Upper lobe of left lung (tissue), 4 donors: ENCODE data around the gene SERPINB13.
"Not testable (repeated sequence)": the region's sequence is repeated elsewhere in the genome, so short reads cannot be mapped to it uniquely, and the experiment has no call there.

ENCODE experiments used
- EP300 ChIP-seq, 4 donors: sonication (generic); formaldehyde crosslinking; IDR thresholded peaks; one replicate each; pipeline ENCODE4 v1.5.1; 2017; ENCODE audit warnings: antibody characterized with exemption in 4 of 4, control low read depth in 2 of 4
- TF ChIP-seq, protein P1 (sequence below), 6 experiments: fragments of 450-650 bp in 4 of 6; fragments of 200-600 bp in 2 of 6; sonication (generic) in 2 of 6; IDR thresholded peaks; one replicate each; pipeline ENCODE4 v1.5.1; 2016 to 2019; ENCODE audit warnings: antibody characterized with exemption in 6 of 6

DNA sequence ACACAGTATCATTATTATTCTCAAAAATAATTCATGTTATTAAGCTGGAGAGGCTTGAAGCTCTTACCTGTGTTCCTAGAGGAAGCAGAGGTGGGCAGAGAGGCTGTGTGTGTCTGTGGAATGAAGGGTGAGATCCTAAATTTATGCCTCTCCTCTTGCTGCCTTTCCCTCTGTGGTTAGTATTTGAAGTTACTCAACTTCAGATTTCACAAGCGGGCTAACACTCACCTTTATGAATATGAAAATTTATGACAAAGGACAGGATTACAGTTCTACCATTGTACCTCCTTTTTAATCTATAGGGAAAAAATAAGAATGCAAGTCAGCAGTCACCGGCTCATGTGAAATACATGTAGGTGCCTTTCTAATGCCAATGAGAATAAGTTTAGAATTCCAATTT is 57.0 kb downstream of the SERPINB13 start, which contains the start of gene SERPINB4:
- TF ChIP-seq, protein P1, sequence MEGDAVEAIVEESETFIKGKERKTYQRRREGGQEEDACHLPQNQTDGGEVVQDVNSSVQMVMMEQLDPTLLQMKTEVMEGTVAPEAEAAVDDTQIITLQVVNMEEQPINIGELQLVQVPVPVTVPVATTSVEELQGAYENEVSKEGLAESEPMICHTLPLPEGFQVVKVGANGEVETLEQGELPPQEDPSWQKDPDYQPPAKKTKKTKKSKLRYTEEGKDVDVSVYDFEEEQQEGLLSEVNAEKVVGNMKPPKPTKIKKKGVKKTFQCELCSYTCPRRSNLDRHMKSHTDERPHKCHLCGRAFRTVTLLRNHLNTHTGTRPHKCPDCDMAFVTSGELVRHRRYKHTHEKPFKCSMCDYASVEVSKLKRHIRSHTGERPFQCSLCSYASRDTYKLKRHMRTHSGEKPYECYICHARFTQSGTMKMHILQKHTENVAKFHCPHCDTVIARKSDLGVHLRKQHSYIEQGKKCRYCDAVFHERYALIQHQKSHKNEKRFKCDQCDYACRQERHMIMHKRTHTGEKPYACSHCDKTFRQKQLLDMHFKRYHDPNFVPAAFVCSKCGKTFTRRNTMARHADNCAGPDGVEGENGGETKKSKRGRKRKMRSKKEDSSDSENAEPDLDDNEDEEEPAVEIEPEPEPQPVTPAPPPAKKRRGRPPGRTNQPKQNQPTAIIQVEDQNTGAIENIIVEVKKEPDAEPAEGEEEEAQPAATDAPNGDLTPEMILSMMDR (IDR thresholded peaks at IDR 0.05) = not testable (repeated sequence)
- not testable (repeated sequence) for TF ChIP-seq EP300 (IDR thresholded peaks at IDR 0.05)
